SK-N-MC (cell line): ENCODE data around the gene USP47.

ENCODE experiments used
- EZH2 ChIP-seq: fragments of 200-600 bp; sonication (generic); IDR thresholded peaks from one replicate; pipeline ENCODE4 v1.6.1; 2017; ENCODE audit warnings: antibody characterized with exemption
- POLR2AphosphoS5 ChIP-seq: IDR thresholded peaks from 2 replicates; pipeline ENCODE4 v1.6.1; 2012; ENCODE audit warnings: mild to moderate bottlenecking, low read depth, low read length, borderline replicate concordance

DNA sequence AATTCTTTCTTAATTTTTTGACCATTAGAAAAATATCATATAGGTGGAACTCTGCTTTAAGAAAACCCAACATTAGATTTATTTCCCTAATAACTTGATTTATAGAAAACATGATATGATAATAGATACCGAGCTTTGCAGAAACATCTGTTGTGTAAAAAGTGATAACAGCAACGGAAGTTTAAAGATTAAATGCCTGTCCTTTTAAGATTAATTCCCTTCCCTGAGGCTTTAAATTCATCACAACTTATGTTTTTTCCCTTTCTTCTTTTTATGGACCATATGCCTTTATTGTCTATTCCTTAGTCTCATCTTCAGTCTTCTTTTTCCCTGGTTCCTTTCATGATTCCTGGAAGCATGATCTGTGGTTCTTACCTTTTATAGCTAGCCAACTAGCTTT is 1.9 kb downstream of the USP47 start:
- no peak for TF ChIP-seq EZH2
- TF ChIP-seq POLR2AphosphoS5: no peak
